IPS DF 6.9 (cell line): ENCODE results near the gene FTSJ1.

ENCODE experiments used
- DNase-seq: peaks from one replicate; pipeline ENCODE4 v3.0.0-alpha.2; 2013; ENCODE audit warnings: low read depth, low spot score
- H3K27ac ChIP-seq: one replicate; pipeline ENCODE4 v1.5.1; 2013; ENCODE audit warnings: low read length, control low read depth
- H3K27me3 ChIP-seq: 2 replicates; pipeline ENCODE4 v1.6.1; 2013; ENCODE audit warnings: mild to moderate bottlenecking, low read length; ENCODE audit not compliant: control insufficient read depth, insufficient read depth
- H3K36me3 ChIP-seq: 2 replicates; pipeline ENCODE4 v1.6.1; 2013; ENCODE audit warnings: low read length; ENCODE audit not compliant: control insufficient read depth, insufficient read depth
- H3K4me1 ChIP-seq: 2 replicates; pipeline ENCODE4 v1.6.1; 2013; ENCODE audit warnings: low read length; ENCODE audit not compliant: control insufficient read depth, insufficient read depth
- H3K4me3 ChIP-seq: 2 replicates; pipeline ENCODE4 v1.5.1; 2013; ENCODE audit warnings: mild to moderate bottlenecking, low read length
- H3K9me3 ChIP-seq: 2 replicates; pipeline ENCODE4 v1.6.1; 2013; ENCODE audit warnings: low read length, inconsistent platforms; ENCODE audit not compliant: control insufficient read depth, insufficient read depth
- WGBS: extraction: QIAGEN DNeasy Blood & Tissue Kit; methylation state at CpG from one replicate; pipeline ENCODE4 v1.1.7; 2013; ENCODE audit warnings: mixed read lengths, missing lambda C conversion rate; ENCODE audit not compliant: insufficient read length, insufficient coverage; 5-methylcytosine and 5-hydroxymethylcytosine counted together

The FTSJ1 gene

DNA sequence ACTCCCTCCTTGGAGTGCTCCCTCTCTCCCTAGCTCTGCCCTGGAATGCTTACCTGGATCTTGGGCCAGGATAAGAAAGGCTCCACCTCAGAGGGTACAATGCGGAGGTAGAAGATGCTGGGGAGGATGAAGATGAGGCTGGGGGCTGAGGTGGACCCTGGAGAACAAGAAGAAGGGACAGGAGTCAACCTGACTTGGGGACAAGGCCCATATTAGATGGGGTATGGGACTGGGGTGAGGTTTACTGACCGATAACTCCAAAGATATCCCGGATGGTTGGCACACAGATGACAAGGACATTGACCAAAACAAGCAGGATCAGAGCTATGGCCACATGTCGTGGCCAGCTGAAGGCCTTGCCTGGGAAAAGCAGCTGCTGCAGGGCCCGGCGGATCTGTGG, 16.5 kb upstream of the FTSJ1 start:
- no peak for DNase-seq
- no CpG with 5 or more reads among the region's 6 CpGs for WGBS

DNA sequence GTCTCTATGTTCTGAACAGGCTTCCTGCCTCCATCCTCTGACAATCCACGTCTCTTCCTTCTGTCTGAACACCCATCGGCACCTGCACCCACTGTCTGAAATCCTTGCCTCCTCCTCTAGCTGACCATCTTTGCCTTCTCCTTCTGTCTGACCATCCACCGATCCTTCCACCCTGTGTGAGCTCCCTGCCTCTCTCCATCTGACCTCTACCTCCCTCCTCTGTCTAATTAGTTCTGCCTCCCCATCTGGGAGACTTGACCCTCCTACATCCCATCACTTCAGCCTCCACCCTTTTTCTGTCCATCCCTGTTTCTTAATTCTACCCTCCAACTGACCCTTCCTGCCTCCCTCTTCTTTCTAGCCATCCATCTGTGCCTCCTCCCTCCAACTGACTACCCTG, 16.0 kb upstream of the FTSJ1 start:
- H3K27me3 ChIP-seq: no peaks in the 10 kb centered on the region
- no peak overlapping the region for H3K27ac ChIP-seq
- H3K4me3 ChIP-seq: no peak overlapping the region
- no peaks in the 10 kb centered on the region for H3K4me1 ChIP-seq
- no peak for DNase-seq
- H3K9me3 ChIP-seq: no peaks in the 10 kb centered on the region
- peaks cover 13% of the 10 kb centered on the region; the same call in 1 of the 2 replicates for H3K36me3 ChIP-seq
- WGBS: no CpG with 5 or more reads among the region's 3 CpGs

More for the DNA sequence above, 16.5 kb upstream of the FTSJ1 start:
- Histone ChIP-seq H3K27me3 (no peaks in the 10 kb centered on the region), H3K27ac (no peak overlapping the region), H3K36me3 (peaks cover 11% of the 10 kb centered on the region; the same call in 1 of the 2 replicates), H3K4me3 (no peak overlapping the region), H3K4me1 (no peaks in the 10 kb centered on the region), H3K9me3 (no peaks in the 10 kb centered on the region)

DNA sequence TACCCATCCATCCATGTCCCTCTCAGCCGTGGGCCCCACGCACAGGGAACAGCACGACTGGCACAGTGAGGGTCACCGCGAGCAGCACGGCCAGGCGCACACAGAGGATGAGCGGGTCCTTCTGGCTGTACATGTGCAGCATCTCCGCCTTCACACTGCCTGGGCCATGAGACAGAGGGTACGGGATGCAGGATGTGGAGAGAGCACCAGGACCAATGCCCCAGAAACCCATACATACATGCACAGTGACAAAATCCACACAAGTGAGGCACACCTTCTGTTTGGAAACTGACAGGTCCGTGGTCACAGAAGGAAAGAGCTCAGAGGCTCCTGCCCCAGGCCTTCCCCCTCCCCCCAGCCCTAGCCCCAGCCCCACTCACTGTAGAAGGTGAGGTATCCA, 15.4 kb upstream of the FTSJ1 start:
- Histone ChIP-seq H3K27me3 (no peaks in the 10 kb centered on the region), H3K36me3 (peaks cover 15% of the 10 kb centered on the region; the same call in 1 of the 2 replicates), H3K9me3 (no peaks in the 10 kb centered on the region), H3K27ac (no peak overlapping the region), H3K4me1 (no peaks in the 10 kb centered on the region), H3K4me3 (no peak overlapping the region)
- no peak for DNase-seq
- WGBS: no CpG with 5 or more reads among the region's 11 CpGs

DNA sequence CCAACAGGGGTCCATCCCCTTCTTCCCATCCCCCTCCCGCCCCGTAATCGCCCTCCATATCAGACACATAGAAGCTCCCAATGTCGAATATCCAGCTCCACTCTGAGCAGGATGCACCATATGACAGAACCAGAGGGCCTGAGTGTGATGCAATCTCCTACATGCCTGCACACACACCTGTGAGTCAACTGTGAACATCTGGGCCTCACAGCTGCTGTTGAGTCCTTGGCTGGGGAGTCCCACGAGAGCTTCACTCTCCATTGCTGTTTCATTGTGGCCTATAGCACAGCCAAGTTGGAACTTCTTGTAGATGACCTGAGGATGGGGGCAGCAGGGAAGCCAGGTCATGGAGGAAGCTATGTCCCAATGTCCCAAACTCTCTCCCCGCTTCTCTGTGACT, 14.2 kb upstream of the FTSJ1 start:
- Histone ChIP-seq H3K36me3 (peaks cover 15% of the 10 kb centered on the region; the same call in 1 of the 2 replicates), H3K9me3 (no peaks in the 10 kb centered on the region), H3K27me3 (no peaks in the 10 kb centered on the region), H3K4me3 (no peak overlapping the region), H3K4me1 (no peaks in the 10 kb centered on the region), H3K27ac (no peak overlapping the region)
- WGBS: no CpG with 5 or more reads among the region's 6 CpGs
- DNase-seq: no peak

DNA sequence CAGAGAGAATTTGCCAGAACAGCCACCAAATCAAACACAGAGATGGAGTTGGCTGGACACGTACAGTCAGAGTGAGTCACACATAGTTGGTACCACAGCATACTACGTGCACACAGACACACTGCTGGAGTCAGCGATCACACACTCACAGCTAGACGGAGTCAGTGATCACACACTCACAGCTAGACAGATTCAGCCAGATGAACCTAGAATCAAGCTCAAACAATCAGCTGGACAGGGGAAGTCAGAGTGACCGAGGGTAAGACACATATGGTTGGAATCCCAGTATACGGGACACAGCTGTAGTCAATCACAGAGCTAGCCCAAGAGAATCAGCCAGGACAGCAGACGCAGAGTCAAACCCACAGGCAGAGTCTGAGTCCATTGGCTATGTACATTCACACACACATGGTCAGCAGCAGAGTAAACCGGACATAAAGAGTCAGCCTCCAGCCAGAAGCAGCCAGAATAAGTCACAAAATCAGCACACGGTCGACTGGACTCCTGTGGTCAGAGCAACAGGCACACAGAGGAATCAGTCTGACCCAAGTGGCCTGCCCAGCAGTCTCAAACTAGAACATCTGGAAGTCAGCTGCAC, 10.6 kb upstream of the FTSJ1 start:
- H3K4me3 ChIP-seq: no peak overlapping the region
- H3K27ac ChIP-seq: no peak overlapping the region
- WGBS: no CpG with 5 or more reads among the region's 10 CpGs
- H3K27me3 ChIP-seq: no peaks in the 10 kb centered on the region
- peaks cover 15% of the 10 kb centered on the region; the same call in 1 of the 2 replicates for H3K36me3 ChIP-seq
- H3K9me3 ChIP-seq: no peaks in the 10 kb centered on the region
- no peaks in the 10 kb centered on the region for H3K4me1 ChIP-seq
- no peak for DNase-seq

DNA sequence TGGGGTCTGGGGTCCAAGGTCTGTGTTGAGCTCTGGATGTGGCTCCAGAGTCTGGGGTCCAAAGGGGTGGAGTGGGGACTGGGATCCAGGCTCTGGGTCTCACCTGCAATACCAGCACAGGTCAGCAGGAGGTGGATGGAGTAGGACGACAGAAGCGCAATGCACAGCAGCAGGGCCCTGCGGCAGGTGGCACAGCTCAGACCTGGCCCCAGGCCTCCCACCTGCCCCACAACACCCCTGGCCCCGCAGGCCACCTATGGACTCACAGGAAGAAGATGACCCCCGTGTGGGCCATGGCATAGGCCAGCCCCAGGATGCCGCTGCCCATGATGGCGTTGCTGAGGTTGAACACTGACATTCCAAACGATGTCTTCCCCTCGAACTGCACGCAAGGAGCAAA, 9.3 kb upstream of the FTSJ1 start:
- H3K4me3 ChIP-seq: no peak overlapping the region
- H3K4me1 ChIP-seq: no peaks in the 10 kb centered on the region
- peaks cover 6% of the 10 kb centered on the region; the same call in 1 of the 2 replicates for H3K36me3 ChIP-seq
- H3K27ac ChIP-seq: no peak overlapping the region
- no peak for DNase-seq
- H3K9me3 ChIP-seq: no peaks in the 10 kb centered on the region
- no CpG with 5 or more reads among the region's 10 CpGs for WGBS
- no peaks in the 10 kb centered on the region for H3K27me3 ChIP-seq

DNA sequence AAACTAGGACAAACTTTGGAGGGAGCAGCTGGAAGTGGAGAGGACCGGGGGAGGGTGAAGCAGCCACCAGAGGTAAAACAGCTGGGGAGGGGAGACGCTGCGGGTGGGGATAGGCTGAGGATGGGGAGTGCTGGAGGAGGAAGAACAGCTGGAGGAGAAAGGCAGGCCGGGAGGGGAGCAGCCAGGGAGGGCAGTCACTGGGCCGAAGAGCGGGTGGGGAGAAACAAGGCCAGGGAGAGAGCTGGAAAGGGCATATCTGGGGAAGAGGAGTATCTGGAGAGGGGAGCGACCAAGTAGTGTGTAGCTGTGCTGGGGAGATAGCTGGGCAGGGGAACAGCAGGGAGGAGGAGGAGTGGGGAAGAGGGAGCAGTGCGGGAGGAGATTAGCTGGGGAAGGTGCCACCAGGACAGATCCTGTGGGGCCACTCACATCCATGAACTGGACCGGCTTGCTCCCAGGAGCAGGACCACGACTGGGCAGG, 8.7 kb upstream of the FTSJ1 start:
- WGBS: no CpG with 5 or more reads among the region's 10 CpGs
- no peak overlapping the region for H3K27ac ChIP-seq
- no peaks in the 10 kb centered on the region for H3K9me3 ChIP-seq
- no peaks in the 10 kb centered on the region for H3K27me3 ChIP-seq
- no peak overlapping the region for H3K4me3 ChIP-seq
- H3K36me3 ChIP-seq: 0 out of 2 replicates have a peak, but pooled peaks cover 4% of the 10 kb centered on the region
- H3K4me1 ChIP-seq: no peaks in the 10 kb centered on the region
- DNase-seq: no peak

DNA sequence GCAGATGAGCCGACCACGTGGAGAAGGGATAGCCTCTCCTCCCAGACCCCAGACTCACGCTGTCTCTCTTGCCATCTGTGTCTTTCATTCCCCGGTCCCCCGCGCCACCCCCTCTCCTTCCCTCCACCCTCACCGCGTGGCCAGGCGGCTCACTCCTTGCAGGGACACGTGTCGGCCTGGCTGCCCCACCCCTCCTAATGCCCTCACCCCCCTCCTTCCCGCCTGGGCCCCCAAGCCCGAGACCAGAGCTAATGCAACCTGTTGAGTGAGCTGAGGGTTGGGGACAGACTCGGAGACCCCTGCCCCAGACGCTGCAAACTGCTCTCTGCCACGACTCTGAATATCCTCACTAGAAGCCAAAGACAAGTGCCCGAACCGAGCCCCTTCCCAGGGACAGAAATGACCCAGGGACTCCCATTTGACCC, 7.7 kb upstream of the FTSJ1 start:
- DNase-seq: no peak
- Histone ChIP-seq H3K4me1 (no peaks in the 10 kb centered on the region), H3K9me3 (no peaks in the 10 kb centered on the region), H3K27ac (no peak overlapping the region), H3K36me3 (0 out of 2 replicates have a peak, but pooled peaks cover 4% of the 10 kb centered on the region), H3K27me3 (no peaks in the 10 kb centered on the region), H3K4me3 (peak overlapping the region; percentile 45; the same call in 1 of the 2 replicates)
- WGBS: no CpG with 5 or more reads among the region's 18 CpGs

DNA sequence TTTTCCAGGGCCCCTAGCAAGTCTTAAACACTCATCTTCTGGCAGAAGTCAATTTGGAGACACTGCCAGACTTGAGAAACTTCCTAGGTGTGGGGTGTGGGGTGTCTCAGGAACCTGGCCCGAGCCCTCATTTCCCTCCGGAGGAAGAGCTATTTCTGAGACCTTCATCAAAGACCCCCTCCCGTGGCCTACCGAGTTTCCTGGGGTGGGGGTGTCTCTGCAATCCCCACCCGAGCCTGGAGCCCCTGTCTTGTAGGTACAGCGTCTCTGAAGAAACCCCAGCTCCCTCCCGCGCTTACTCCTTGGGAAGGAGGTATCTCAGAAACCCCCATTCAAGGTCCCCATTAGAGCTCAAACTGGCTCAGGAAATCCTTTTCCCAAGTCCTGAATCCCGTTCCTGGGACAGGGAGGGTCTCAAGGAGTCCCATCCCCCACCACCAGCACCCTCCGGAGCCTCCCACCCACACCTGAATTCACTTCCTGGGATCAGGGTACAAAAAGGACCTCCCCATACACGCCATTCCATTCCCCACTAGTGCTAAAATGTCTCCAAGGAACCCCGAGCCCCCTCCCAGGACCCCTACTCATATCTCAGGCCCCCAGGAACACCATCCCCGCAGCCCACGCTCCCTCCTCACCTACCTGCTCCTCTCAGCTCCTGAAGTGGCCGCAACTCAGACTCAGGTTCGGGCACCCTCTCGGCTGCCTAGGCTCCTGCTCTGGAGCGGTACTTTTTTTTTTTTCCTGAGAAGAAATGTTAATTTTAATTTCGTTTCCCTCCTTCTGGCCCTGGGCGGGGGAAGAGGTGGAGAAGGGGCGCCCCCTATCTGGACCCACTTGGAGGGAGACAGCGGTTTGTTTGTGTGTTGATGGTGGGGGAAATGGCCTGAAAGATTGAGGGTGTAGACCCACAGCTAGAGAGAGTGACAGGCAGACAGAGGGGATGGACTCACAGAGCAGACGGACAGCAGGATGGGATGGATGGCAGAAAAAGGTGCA, 7.0 kb upstream of the FTSJ1 start:
- WGBS: no CpG with 5 or more reads among the region's 23 CpGs
- Histone ChIP-seq H3K36me3 (0 out of 2 replicates have a peak, but pooled peaks cover 4% of the 10 kb centered on the region), H3K4me1 (peaks cover 2% of the 10 kb centered on the region; the same call in 1 of the 2 replicates), H3K27me3 (no peaks in the 10 kb centered on the region), H3K27ac (no peak overlapping the region), H3K4me3 (peak overlapping the region; percentile 45), H3K9me3 (no peaks in the 10 kb centered on the region)
- no peak for DNase-seq

DNA sequence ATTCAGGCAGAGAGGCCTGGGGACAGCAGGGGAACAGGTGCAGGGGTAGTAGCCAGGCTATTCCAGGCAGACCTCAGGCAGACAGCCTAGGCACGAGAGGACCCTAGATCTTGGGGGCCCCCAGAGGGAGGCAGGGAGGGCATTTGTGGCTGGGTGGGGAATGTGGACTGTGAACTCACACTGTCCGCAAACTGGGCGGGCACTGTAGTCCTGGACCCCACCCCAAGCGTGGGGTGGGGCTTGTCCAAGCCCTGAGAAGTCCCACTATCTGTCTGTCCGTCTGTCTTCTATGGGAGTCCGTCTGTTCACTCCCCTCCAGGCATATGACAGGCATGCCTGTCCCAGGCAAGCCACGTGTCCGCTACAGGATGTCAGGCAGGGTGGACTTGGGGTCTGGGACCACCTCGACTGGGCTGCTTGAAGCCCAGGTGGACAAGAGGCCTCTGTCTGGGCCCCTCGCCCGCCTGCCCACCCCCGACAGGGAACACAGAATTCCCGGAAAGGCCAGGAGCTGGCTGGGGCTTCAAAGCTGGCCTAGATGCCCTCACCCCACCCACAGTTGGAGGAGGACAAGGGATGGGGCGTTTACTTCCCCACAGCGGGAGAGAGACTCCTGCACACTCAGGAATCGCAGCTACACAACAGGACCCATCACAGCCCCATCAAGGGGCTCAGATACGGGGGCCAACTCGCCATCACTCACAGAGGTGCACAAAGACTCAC, 5.7 kb upstream of the FTSJ1 start, which contains the start of gene SLC38A5:
SLC38A5 (minus strand) TSS at position 151 of the 723 bp plus-strand sequence. CDS start 2,336 bp downstream, outside the sequence.
- no peak for DNase-seq
- no peaks in the 10 kb centered on the region for H3K27me3 ChIP-seq
- H3K36me3 ChIP-seq: no peaks in the 10 kb centered on the region
- WGBS: no CpG with 5 or more reads among the region's 18 CpGs
- peak within 1 kb of the TSS; percentile 45; the same call in 1 of the 2 replicates for H3K4me3 ChIP-seq
- H3K9me3 ChIP-seq: no peaks in the 10 kb centered on the region
- no peak within 1 kb of the TSS for H3K27ac ChIP-seq
- peaks cover 2% of the 10 kb centered on the region for H3K4me1 ChIP-seq
